Heart left ventricle (tissue), 13 donors: Measurements from ENCODE around the gene ATP1A1.

ENCODE experiments used
- POLR2A ChIP-seq, 2 donors: fragments of 450-650 bp; IDR thresholded peaks; one replicate each; pipeline ENCODE4 v1.6.1; 2017; ENCODE audit warnings: antibody characterized with exemption in 2 of 2, mild to moderate bottlenecking in 2 of 2, moderate library complexity in 2 of 2
- TF ChIP-seq, protein P1 (sequence below), 12 donors: fragments of 200-600 bp; sonication (generic) in 4 of 12; IDR thresholded peaks; one replicate each; pipeline versions ENCODE4 v1.5.0 to v1.8.0; 2018 to 2022; ENCODE audit warnings: antibody characterized with exemption in 12 of 12, mild to moderate bottlenecking in 5 of 12
- donor health status: ischemic (EF 13 %, LVEDD 7.1; RV severe dilation, severe dysfunction).
- donor health status: DM: no; HTN: yes; CAD: no.
- donor health status: DM: no; HTN: no; CAD: no.
- donor health status: ischemic (EF 25% LVEDD 6.9; RV normal size, moderate dysfunction).
- donor health status: ischemic (EF 25% LVEDD 5.7; RV mildly dilated, moderate dysfunction).
- donor health status: ischemic (EF 35%, LVEDD 5.7; RV mildly dilated, moderate dysfunction).
- donor health status: nonischemic (EF 11% LVEDD 7.7; RV severe dilation, severe dysfunction).
- donor health status: DM: yes; HTN: yes; CAD: no.
- donor health status: PGD.
- donor health status: ischemic (EF 29% LVEDD 5.4; RV normal size, mild dysfunction).
- donor health status: nonischemic (EF 23%, LVEDD 6.1; RV moderate dilation, normal function).

DNA sequence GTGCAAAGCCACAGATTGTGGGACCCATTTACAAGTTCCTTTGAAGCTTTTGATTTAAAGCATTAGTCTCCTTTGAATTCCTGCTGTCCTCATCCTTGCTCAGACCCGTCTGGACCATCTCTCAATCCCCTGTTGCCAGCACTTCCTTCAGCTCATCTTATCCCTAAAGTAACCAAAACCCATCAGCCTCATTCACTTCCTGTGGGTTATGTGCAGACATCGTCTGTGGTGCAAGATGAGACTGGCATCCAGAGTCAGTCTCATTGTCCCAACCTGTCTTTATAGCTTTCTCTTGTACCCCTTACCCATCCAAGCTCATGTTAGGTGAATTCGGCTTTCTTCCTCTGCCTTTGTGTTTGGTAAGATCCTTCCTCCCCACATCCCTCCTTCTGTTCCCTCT lies 29.3 kb downstream of the ATP1A1 start:
- TF ChIP-seq POLR2A (IDR thresholded peaks at IDR 0.05): no peak
- TF ChIP-seq, protein P1, sequence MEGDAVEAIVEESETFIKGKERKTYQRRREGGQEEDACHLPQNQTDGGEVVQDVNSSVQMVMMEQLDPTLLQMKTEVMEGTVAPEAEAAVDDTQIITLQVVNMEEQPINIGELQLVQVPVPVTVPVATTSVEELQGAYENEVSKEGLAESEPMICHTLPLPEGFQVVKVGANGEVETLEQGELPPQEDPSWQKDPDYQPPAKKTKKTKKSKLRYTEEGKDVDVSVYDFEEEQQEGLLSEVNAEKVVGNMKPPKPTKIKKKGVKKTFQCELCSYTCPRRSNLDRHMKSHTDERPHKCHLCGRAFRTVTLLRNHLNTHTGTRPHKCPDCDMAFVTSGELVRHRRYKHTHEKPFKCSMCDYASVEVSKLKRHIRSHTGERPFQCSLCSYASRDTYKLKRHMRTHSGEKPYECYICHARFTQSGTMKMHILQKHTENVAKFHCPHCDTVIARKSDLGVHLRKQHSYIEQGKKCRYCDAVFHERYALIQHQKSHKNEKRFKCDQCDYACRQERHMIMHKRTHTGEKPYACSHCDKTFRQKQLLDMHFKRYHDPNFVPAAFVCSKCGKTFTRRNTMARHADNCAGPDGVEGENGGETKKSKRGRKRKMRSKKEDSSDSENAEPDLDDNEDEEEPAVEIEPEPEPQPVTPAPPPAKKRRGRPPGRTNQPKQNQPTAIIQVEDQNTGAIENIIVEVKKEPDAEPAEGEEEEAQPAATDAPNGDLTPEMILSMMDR (IDR thresholded peaks at IDR 0.05): no peak
